Breast epithelium (tissue), 4 donors: ENCODE data around the gene ITGB8. TPM values are rescaled to one million over a fixed set of nuclear protein-coding genes. Genes with fewer than 3 reads are reported as not detected.

Experiments used
- DNase-seq, 2 donors: peaks; one replicate each; pipeline ENCODE4 v3.0.0-alpha.2; 2019; ENCODE audit warnings: low spot score in 2 of 2
- H3K27ac ChIP-seq, 2 donors: fragments of 200-600 bp; sonication (generic) in 1 of 2; one replicate each; pipeline ENCODE4 v1.5.1; 2016 to 2019; ENCODE audit warnings: mild to moderate bottlenecking in 1 of 2
- H3K27me3 ChIP-seq, 2 donors: fragments of 200-600 bp; sonication (generic) in 1 of 2; one replicate each; pipeline versions ENCODE4 v1.5.1 to v1.6.0; 2017 to 2019; ENCODE audit warnings: control low read depth in 1 of 2, mild to moderate bottlenecking in 1 of 2
- H3K36me3 ChIP-seq: fragments of 200-600 bp; one replicate; pipeline ENCODE4 v1.5.1; 2019
- H3K4me1 ChIP-seq, 2 donors: fragments of 200-600 bp; sonication (generic); one replicate each; pipeline ENCODE4 v1.5.1; 2016 to 2019; ENCODE audit warnings: control low read depth in 1 of 2
- H3K4me3 ChIP-seq, 3 donors: fragments of 200-600 bp; sonication (generic); 1 replicate in 2 of 3; 2 replicates in 1 of 3; pipeline ENCODE4 v1.5.1; 2016 to 2019; ENCODE audit warnings: mild to moderate bottlenecking in 3 of 3, moderate library complexity in 2 of 3
- H3K9me3 ChIP-seq, 2 donors: fragments of 200-600 bp; sonication (generic) in 1 of 2; one replicate each; pipeline ENCODE4 v1.5.1; 2016 to 2019; ENCODE audit warnings: control low read depth in 1 of 2
- CTCF ChIP-seq, 3 donors: fragments of 450-650 bp; IDR thresholded peaks; one replicate each; pipeline ENCODE4 v1.5.1; 2016 to 2017; ENCODE audit warnings: antibody characterized with exemption in 3 of 3, mild to moderate bottlenecking in 3 of 3, moderate library complexity in 3 of 3
- POLR2A ChIP-seq: fragments of 450-650 bp; IDR thresholded peaks from one replicate; pipeline ENCODE4 v1.6.1; 2016; ENCODE audit warnings: antibody characterized with exemption, mild to moderate bottlenecking, moderate library complexity
- POLR2AphosphoS5 ChIP-seq, 3 donors: sonication (generic); formaldehyde crosslinking; IDR thresholded peaks; one replicate each; pipeline ENCODE4 v1.6.1; 2017; ENCODE audit warnings: antibody characterized with exemption in 3 of 3
- intact Hi-C: fragments of 100-400 bp; cut with DNase I; formaldehyde crosslinking; loops from one replicate; pipeline ENCODE4 v1.15.1; 2023; ENCODE audit warnings: low total_unique reads
- total RNA-seq, 3 donors: library from RNA; depleted of rRNA; stranded (reverse); fragments of >200 nt; gene quantifications; one replicate each; pipeline ENCODE4 v1.1.0, GENCODE V29; 2016

ITGB8 gene
- total RNA-seq, 3 donors from 2014 or later: 1.6 to 154 (median 52.1) TPM

- no peaks in the 10 kb centered on the region for H3K4me1 ChIP-seq
- intact Hi-C loops: no loop called here
- H3K27ac ChIP-seq: no peak overlapping the region
- no peak for TF ChIP-seq CTCF (IDR thresholded peaks at IDR 0.05)
- TF ChIP-seq POLR2AphosphoS5 (IDR thresholded peaks at IDR 0.05): no peak
- no peak for TF ChIP-seq POLR2A
- DNase-seq: no peak
- no peaks in the 10 kb centered on the region for H3K27me3 ChIP-seq
- no peaks in the 10 kb centered on the region for H3K9me3 ChIP-seq
- H3K4me3 ChIP-seq: no peak overlapping the region
- no peaks in the 10 kb centered on the region for H3K36me3 ChIP-seq
Measured at GRCh38 chr7:20417260-20417659, 86.6 kb downstream of the ITGB8 start.

- Histone ChIP-seq H3K27me3 (no peaks in the 10 kb centered on the region), H3K36me3 (no peaks in the 10 kb centered on the region), H3K4me1 (no peaks in the 10 kb centered on the region), H3K9me3 (no peaks in the 10 kb centered on the region), H3K27ac (no peak overlapping the region), H3K4me3 (no peak overlapping the region)
- no peak for DNase-seq
- intact Hi-C loops: no loop called here
- TF ChIP-seq CTCF (IDR thresholded peaks at IDR 0.05): no peak
Measured at GRCh38 chr7:20417675-20418382, 87.1 kb downstream of the ITGB8 start.

- Histone ChIP-seq H3K27me3 (no peaks in the 10 kb centered on the region), H3K36me3 (no peaks in the 10 kb centered on the region), H3K9me3 (no peaks in the 10 kb centered on the region), H3K27ac (no peak overlapping the region), H3K4me3 (no peak overlapping the region), H3K4me1 (no peaks in the 10 kb centered on the region)
- DNase-seq: no peak
- intact Hi-C loops: no loop called here
- TF ChIP-seq CTCF (IDR thresholded peaks at IDR 0.05) (no peak), POLR2A (no peak), POLR2AphosphoS5 (IDR thresholded peaks at IDR 0.05) (no peak)
Measured at GRCh38 chr7:20424500-20424899, 93.8 kb downstream of the ITGB8 start.

- Histone ChIP-seq H3K4me1 (no peaks in the 10 kb centered on the region), H3K36me3 (no peaks in the 10 kb centered on the region), H3K27ac (no peak overlapping the region), H3K4me3 (no peak overlapping the region), H3K9me3 (no peaks in the 10 kb centered on the region), H3K27me3 (no peaks in the 10 kb centered on the region)
- intact Hi-C loops: no loop called here
- TF ChIP-seq POLR2AphosphoS5 (IDR thresholded peaks at IDR 0.05) (no peak), CTCF (IDR thresholded peaks at IDR 0.05) (no peak)
- no peak for DNase-seq
Measured at GRCh38 chr7:20430664-20431063, 100.0 kb downstream of the ITGB8 start.

- DNase-seq: no peak
- no peak overlapping the region for H3K4me3 ChIP-seq
- no peaks in the 10 kb centered on the region for H3K4me1 ChIP-seq
- H3K36me3 ChIP-seq: no peaks in the 10 kb centered on the region
- no peak overlapping the region for H3K27ac ChIP-seq
- H3K9me3 ChIP-seq: no peaks in the 10 kb centered on the region
- intact Hi-C loops: no loop called here
- TF ChIP-seq CTCF (IDR thresholded peaks at IDR 0.05) (no peak), POLR2AphosphoS5 (IDR thresholded peaks at IDR 0.05) (no peak), POLR2A (no peak)
- H3K27me3 ChIP-seq: no peaks in the 10 kb centered on the region
Measured at GRCh38 chr7:20431146-20431545, 100.4 kb downstream of the ITGB8 start.
